ENCODE results near the gene TLN1. TPM values are rescaled to one million over a fixed set of nuclear protein-coding genes. Genes with fewer than 3 reads are reported as not detected.

Gene TLN1
- total and polyA plus RNA-seq, 2 experiments from 2014 or later: 21.5 to 120 TPM

DNA sequence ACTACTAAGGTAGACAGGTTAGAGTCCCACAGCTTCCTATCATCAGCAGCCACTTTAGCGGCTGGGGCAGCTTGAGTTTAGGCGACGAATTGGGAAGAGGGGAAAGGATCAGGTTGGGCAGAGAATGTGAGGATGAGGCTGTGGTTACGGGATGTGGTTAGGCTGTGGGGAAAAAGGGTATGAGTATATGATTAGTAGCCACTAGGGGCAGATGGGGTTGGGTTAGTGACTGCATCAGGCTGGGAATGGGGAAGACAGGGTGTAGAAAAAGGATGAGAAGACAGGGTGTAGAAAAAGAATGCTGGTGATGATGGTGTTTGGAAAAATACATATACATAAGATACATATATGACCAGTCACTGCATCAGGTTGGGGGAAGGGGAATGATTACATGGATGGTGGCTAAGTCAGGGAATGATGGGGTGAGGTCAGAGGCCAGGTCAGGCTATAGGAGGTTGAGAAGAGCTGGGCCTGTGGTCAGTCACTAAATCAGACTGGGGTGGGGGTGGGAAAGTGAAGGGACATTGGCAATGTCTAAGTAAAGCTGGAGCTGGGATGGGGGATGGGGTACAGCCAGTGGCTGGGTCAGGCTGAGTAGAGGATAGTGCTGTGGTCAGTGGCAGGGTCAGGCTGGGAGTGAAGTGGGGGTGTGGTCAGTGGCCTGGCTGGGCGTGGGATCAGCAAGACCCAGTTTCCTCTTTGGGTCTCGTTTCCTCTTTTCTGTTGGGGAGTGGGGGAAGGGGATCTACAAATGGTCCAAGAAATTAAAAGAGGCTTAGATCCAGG is 2.1 kb downstream of the TLN1 start (continued):
- TF ChIP-seq, protein P1, sequence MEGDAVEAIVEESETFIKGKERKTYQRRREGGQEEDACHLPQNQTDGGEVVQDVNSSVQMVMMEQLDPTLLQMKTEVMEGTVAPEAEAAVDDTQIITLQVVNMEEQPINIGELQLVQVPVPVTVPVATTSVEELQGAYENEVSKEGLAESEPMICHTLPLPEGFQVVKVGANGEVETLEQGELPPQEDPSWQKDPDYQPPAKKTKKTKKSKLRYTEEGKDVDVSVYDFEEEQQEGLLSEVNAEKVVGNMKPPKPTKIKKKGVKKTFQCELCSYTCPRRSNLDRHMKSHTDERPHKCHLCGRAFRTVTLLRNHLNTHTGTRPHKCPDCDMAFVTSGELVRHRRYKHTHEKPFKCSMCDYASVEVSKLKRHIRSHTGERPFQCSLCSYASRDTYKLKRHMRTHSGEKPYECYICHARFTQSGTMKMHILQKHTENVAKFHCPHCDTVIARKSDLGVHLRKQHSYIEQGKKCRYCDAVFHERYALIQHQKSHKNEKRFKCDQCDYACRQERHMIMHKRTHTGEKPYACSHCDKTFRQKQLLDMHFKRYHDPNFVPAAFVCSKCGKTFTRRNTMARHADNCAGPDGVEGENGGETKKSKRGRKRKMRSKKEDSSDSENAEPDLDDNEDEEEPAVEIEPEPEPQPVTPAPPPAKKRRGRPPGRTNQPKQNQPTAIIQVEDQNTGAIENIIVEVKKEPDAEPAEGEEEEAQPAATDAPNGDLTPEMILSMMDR (conservative IDR thresholded peaks at IDR 0.05; ENCODE audit: low read depth in 2 of 2): peak; percentile 57 to 72

DNA sequence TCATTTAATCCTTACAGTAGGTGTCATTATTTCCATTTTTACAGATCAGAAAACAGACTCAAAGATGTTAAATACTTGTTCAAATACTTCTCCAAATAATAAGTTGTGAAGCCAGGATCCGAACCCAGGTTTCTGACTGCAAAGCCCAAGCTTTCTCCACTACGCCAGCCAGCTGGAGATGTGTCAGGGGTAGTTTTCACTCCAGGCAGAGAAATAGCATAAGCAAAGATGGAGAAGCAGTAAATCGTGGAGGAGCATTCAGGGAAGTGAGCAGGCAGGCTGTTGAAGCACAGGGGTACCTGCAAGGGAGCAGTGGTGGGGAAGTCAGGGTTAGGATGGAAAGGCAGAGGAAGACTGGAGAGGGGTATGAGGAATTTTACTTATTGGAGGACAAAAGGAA is 2.9 kb downstream of the TLN1 start:
- no peak overlapping the region for H3K27ac Mint-ChIP-seq
- H3K4me3 ChIP-seq: peak overlapping the region; percentile 26
- TF ChIP-seq, protein P2, sequence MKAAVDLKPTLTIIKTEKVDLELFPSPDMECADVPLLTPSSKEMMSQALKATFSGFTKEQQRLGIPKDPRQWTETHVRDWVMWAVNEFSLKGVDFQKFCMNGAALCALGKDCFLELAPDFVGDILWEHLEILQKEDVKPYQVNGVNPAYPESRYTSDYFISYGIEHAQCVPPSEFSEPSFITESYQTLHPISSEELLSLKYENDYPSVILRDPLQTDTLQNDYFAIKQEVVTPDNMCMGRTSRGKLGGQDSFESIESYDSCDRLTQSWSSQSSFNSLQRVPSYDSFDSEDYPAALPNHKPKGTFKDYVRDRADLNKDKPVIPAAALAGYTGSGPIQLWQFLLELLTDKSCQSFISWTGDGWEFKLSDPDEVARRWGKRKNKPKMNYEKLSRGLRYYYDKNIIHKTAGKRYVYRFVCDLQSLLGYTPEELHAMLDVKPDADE (IDR thresholded peaks at IDR 0.05): no peak
- TF ChIP-seq NANOG (IDR thresholded peaks at IDR 0.05; ENCODE audit: borderline replicate concordance) (no peak), EZH2 (IDR thresholded peaks at IDR 0.05; ENCODE audit: low read depth, unreplicated experiment) (no peak), CREB1 (CRISPR knock-in tag; IDR thresholded peaks at IDR 0.05; ENCODE audit: low read depth) (no peak), ZNF114 (CRISPR knock-in tag; IDR thresholded peaks at IDR 0.05) (no peak), EZH2phosphoT487 (IDR thresholded peaks at IDR 0.05; ENCODE audit: unreplicated experiment) (no peak)
- TF ChIP-seq, protein P3, sequence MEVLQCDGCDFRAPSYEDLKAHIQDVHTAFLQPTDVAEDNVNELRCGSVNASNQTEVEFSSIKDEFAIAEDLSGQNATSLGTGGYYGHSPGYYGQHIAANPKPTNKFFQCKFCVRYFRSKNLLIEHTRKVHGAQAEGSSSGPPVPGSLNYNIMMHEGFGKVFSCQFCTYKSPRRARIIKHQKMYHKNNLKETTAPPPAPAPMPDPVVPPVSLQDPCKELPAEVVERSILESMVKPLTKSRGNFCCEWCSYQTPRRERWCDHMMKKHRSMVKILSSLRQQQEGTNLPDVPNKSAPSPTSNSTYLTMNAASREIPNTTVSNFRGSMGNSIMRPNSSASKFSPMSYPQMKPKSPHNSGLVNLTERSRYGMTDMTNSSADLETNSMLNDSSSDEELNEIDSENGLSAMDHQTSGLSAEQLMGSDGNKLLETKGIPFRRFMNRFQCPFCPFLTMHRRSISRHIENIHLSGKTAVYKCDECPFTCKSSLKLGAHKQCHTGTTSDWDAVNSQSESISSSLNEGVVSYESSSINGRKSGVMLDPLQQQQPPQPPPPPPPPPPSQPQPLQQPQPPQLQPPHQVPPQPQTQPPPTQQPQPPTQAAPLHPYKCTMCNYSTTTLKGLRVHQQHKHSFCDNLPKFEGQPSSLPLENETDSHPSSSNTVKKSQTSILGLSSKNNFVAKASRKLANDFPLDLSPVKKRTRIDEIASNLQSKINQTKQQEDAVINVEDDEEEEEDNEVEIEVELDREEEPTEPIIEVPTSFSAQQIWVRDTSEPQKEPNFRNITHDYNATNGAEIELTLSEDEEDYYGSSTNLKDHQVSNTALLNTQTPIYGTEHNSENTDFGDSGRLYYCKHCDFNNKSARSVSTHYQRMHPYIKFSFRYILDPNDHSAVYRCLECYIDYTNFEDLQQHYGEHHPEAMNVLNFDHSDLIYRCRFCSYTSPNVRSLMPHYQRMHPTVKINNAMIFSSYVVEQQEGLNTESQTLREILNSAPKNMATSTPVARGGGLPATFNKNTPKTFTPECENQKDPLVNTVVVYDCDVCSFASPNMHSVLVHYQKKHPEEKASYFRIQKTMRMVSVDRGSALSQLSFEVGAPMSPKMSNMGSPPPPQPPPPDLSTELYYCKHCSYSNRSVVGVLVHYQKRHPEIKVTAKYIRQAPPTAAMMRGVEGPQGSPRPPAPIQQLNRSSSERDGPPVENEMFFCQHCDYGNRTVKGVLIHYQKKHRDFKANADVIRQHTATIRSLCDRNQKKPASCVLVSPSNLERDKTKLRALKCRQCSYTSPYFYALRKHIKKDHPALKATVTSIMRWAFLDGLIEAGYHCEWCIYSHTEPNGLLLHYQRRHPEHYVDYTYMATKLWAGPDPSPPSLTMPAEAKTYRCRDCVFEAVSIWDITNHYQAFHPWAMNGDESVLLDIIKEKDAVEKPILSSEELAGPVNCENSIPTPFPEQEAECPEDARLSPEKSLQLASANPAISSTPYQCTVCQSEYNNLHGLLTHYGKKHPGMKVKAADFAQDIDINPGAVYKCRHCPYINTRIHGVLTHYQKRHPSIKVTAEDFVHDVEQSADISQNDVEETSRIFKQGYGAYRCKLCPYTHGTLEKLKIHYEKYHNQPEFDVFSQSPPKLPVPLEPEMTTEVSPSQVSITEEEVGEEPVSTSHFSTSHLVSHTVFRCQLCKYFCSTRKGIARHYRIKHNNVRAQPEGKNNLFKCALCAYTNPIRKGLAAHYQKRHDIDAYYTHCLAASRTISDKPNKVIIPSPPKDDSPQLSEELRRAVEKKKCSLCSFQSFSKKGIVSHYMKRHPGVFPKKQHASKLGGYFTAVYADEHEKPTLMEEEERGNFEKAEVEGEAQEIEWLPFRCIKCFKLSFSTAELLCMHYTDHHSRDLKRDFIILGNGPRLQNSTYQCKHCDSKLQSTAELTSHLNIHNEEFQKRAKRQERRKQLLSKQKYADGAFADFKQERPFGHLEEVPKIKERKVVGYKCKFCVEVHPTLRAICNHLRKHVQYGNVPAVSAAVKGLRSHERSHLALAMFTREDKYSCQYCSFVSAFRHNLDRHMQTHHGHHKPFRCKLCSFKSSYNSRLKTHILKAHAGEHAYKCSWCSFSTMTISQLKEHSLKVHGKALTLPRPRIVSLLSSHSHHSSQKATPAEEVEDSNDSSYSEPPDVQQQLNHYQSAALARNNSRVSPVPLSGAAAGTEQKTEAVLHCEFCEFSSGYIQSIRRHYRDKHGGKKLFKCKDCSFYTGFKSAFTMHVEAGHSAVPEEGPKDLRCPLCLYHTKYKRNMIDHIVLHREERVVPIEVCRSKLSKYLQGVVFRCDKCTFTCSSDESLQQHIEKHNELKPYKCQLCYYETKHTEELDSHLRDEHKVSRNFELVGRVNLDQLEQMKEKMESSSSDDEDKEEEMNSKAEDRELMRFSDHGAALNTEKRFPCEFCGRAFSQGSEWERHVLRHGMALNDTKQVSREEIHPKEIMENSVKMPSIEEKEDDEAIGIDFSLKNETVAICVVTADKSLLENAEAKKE (CRISPR knock-in tag; IDR thresholded peaks at IDR 0.05): no peak
- TF ChIP-seq, protein P1 (conservative IDR thresholded peaks at IDR 0.05; ENCODE audit: low read depth in 2 of 2): no peak
- H3F3A ChIP-seq (replicated peaks; ENCODE audit: low read depth): peaks cover 3% of the 10 kb centered on the region; the same call in 1 of the 2 replicates
- no peak overlapping the region for H2AFZ ChIP-seq
- H3K4me3 Mint-ChIP-seq: no peak overlapping the region
- no peaks in the 10 kb centered on the region for H3K9me2 ChIP-seq (ENCODE audit: insufficient read depth)
- peaks cover 10% of the 10 kb centered on the region for H4K20me1 ChIP-seq (replicated peaks; ENCODE audit: insufficient read depth)
- no peaks in the 10 kb centered on the region; the same call in 2 of the 3 replicates for H3K9me3 Mint-ChIP-seq
- peaks cover 9% of the 10 kb centered on the region for H3K36me3 ChIP-seq (ENCODE audit: insufficient read depth)
- peaks cover 8% of the 10 kb centered on the region for H3K27me3 Mint-ChIP-seq (ENCODE audit: insufficient read depth, low read depth, poor library complexity)
- H3K4me2 ChIP-seq: peak overlapping the region; percentile 53
- H3K27ac ChIP-seq (ENCODE audit: low read depth): peak overlapping the region; percentile 1
- ATAC-seq (no peak), DNase-seq (ENCODE audit: low spot score) (no peak)
- H3K4me1 ChIP-seq (ENCODE audit: insufficient read depth): peaks cover 41% of the 10 kb centered on the region
- H3K79me2 ChIP-seq (replicated peaks; ENCODE audit: insufficient read depth): peaks cover 49% of the 10 kb centered on the region
- no peaks in the 10 kb centered on the region for H3K27me3 ChIP-seq (ENCODE audit: insufficient read depth)
- peaks cover 13% of the 10 kb centered on the region for H3K4me1 Mint-ChIP-seq
- H3K36me3 Mint-ChIP-seq (ENCODE audit: low read depth): peaks cover 18% of the 10 kb centered on the region
